ENCODE results near the gene IKZF1. TPM values are rescaled to one million over a fixed set of nuclear protein-coding genes. Genes with fewer than 3 reads are reported as not detected.

The IKZF1 gene
- total RNA-seq, 1 donor from 2014 or later, result 0.33 TPM

DNA sequence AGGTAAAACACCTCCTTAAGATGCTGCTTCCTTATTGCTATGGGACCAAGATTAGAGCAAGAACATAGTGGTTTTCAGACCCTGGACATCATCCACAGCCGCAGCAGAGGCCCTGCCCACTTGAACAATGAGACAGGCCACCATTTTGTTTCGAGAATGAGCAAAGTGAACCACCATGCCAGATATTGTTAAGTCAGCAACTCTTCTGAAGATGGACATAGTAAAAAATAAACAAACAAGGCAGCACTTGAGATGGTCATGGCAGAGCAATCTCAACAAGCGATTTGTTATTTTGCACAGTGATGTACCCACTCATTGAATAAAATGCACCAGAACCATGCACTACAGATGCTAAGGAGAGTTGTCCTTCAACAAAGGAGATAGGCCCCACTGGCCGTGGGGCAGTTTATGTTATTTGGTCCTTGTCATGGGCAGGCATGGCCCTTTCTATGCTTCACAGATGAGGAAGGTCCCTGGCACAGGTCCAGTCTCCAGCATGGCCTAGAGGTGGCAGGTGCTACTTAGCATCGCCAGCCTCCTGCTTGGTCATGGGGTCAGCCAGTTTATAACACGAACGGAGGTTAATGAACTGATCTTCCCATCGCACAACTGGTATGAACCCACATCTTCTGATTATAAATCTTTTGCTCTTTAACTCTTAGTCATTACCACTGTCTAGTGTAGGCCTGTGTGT lies 44.1 kb downstream of the IKZF1 start:
- Histone ChIP-seq H3K36me3 (ENCODE audit: control insufficient read depth, insufficient read depth, low read length) (no peaks in the 10 kb centered on the region), H3K27me3 (ENCODE audit: control insufficient read depth, insufficient read depth, low read length) (no peaks in the 10 kb centered on the region), H3K4me3 (ENCODE audit: low read depth, low read length) (no peak overlapping the region)
- TF ChIP-seq, protein P1, sequence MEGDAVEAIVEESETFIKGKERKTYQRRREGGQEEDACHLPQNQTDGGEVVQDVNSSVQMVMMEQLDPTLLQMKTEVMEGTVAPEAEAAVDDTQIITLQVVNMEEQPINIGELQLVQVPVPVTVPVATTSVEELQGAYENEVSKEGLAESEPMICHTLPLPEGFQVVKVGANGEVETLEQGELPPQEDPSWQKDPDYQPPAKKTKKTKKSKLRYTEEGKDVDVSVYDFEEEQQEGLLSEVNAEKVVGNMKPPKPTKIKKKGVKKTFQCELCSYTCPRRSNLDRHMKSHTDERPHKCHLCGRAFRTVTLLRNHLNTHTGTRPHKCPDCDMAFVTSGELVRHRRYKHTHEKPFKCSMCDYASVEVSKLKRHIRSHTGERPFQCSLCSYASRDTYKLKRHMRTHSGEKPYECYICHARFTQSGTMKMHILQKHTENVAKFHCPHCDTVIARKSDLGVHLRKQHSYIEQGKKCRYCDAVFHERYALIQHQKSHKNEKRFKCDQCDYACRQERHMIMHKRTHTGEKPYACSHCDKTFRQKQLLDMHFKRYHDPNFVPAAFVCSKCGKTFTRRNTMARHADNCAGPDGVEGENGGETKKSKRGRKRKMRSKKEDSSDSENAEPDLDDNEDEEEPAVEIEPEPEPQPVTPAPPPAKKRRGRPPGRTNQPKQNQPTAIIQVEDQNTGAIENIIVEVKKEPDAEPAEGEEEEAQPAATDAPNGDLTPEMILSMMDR (IDR thresholded peaks at IDR 0.05; ENCODE audit: insufficient read depth, low read length, poor library complexity, severe bottlenecking), result no peak
- DNase-seq (ENCODE audit: low read depth), result no peak

DNA sequence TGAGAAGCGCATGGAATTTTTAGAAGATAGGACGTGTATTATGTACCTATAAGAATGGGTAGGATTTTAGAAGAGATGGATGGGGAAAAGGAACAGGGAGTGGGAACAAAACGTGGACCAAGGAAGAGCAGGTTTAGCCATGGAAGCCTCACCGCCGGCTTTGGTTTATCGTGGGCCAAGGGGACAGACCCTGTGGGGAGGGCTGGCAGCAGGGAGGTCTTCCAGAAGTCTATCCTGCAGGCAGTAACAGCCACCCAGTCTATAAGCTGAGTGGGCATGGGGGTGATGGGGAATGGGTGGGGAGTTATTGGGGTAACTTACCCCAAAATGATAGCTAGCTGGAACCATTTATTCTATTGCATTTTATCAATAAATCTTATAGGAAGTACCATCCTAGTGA lies 44.9 kb downstream of the IKZF1 start:
- no peaks in the 10 kb centered on the region for H3K36me3 ChIP-seq (ENCODE audit: control insufficient read depth, insufficient read depth, low read length)
- TF ChIP-seq, protein P1 (IDR thresholded peaks at IDR 0.05; ENCODE audit: insufficient read depth, low read length, poor library complexity, severe bottlenecking), result no peak
- H3K27me3 ChIP-seq (ENCODE audit: control insufficient read depth, insufficient read depth, low read length), result no peaks in the 10 kb centered on the region
- H3K4me3 ChIP-seq (ENCODE audit: low read depth, low read length), result no peak overlapping the region
- no peak for DNase-seq (ENCODE audit: low read depth)

DNA sequence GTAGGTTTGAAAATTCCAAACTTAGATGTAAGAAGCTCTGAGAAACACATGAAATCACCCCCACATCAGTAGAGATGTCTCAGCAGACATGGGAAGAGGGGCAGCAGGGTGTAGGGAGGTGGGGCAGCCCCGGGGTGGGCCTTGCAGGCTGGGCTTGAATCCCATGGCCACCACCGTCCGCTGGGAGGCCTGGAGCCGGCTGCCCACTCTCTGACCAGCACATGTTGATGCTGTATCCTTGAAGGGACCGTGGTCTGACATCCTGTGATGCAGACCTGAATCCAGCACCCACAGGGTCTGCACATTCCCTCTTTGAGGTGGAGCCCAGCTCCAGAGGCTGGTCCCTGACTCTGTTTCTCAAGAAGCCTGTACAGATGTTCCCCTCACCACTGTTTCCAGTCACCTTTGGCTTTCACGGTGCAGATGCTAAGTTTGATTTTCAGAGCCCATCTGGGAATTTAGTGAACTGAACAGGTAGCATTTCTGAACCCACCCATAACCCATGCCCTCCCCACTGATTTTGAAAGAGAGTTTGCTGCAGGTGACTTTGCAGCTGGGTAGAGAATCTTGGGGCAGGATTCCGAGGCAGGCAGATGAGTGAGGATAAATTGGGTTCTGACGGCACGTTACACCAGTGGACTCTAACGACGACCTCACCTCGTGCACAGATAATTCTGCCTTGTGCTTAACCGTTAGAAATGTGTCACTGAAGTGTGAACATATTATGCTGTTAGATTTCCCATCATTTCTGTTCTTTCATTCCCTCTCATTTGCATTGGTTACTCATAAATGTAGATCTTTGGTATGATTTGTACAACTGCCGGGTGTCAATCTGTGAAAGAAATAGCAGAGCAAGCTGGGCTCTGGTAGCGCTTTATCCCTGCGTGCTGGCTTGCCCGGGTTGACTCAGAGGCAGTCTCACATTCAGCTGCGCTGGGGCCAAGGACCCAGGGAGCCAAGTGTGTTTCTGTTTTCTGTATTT lies 45.7 kb downstream of the IKZF1 start:
- H3K27me3 ChIP-seq (ENCODE audit: control insufficient read depth, insufficient read depth, low read length), result no peaks in the 10 kb centered on the region
- no peaks in the 10 kb centered on the region for H3K36me3 ChIP-seq (ENCODE audit: control insufficient read depth, insufficient read depth, low read length)
- no peak for DNase-seq (ENCODE audit: low read depth)
- TF ChIP-seq, protein P1 (IDR thresholded peaks at IDR 0.05; ENCODE audit: insufficient read depth, low read length, poor library complexity, severe bottlenecking), result no peak
- H3K4me3 ChIP-seq (ENCODE audit: low read depth, low read length), result no peak overlapping the region

DNA sequence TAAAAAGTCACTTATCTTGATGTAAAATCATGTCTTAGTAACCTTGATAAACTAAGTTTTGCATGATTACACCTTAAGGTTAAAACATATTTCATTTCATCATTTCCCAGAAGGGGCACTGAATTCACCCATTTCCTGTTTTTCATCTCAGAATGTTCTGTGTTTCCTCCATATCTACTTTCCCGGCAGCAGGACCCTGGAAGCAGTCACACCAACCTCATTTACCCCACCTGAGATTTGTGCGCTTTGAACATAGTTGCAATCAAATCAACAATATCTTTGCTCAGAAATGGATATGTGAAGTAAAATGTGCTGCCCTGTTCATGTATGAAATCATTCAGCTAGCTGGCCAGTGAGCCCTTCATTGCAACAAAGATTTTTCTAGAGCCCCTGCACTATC lies 46.8 kb downstream of the IKZF1 start:
- H3K27me3 ChIP-seq (ENCODE audit: control insufficient read depth, insufficient read depth, low read length), result no peaks in the 10 kb centered on the region

DNA sequence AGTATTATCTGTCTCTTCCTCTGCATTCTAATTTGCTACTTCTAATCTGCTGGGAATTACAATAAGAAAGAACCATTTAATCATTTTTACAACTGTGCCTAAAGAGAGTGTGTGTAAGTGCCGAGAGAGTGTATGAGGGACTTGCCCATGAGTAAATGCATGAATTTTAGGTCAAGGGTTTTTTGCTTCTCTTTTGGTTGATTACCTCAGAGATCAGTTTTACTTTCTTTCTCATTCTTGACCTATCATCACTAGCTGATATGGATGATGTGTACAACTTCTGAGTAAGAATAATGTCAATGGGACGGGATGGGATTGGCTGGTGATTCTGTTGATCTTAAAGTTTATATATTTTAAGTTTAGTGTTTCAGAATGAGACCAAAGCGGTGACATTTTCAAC lies 47.8 kb downstream of the IKZF1 start:
- Histone ChIP-seq H3K4me3 (ENCODE audit: low read depth, low read length) (no peak overlapping the region), H3K27me3 (ENCODE audit: control insufficient read depth, insufficient read depth, low read length) (no peaks in the 10 kb centered on the region), H3K36me3 (ENCODE audit: control insufficient read depth, insufficient read depth, low read length) (no peaks in the 10 kb centered on the region)
- DNase-seq (ENCODE audit: low read depth), result no peak
- TF ChIP-seq, protein P1 (IDR thresholded peaks at IDR 0.05; ENCODE audit: insufficient read depth, low read length, poor library complexity, severe bottlenecking), result no peak

More for the DNA sequence above, 46.8 kb downstream of the IKZF1 start:
- TF ChIP-seq, protein P1 (IDR thresholded peaks at IDR 0.05; ENCODE audit: insufficient read depth, low read length, poor library complexity, severe bottlenecking), result no peak
- no peak overlapping the region for H3K4me3 ChIP-seq (ENCODE audit: low read depth, low read length)
- H3K36me3 ChIP-seq (ENCODE audit: control insufficient read depth, insufficient read depth, low read length), result no peaks in the 10 kb centered on the region
- no peak for DNase-seq (ENCODE audit: low read depth)

Measured in kidney epithelial cell (primary cell).